ENCODE results near the gene MPP1.

DNA sequence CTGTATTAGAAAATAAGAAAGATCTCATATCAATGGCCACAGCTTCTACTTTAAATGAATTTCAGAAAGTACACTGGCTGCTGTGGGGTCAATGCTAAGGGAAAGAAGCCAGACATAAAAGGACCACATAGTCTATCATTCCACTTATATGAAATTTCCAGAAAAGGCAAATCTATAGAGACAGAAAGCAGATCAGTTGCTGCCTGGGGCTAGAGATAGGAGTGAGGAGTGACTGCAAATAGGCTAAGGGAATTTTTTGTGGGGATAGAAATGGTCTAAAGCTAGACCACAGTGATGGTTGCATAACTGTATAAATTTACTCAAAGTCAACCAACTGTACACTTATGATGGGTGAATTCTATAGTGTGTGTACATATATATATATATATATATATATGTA lies 62.7 kb downstream of the MPP1 start:
- TF ChIP-seq POLR2AphosphoS5 (IDR thresholded peaks at IDR 0.05; ENCODE audit: low read depth, low read length) (no peak), SIN3A (IDR thresholded peaks at IDR 0.05; ENCODE audit: borderline replicate concordance, insufficient read depth, low read length) (no peak), FOXP2 (optimal IDR thresholded peaks at IDR 0.05; ENCODE audit: borderline replicate concordance, extremely low read depth, extremely low read length, insufficient read depth) (no peak), TAF1 (IDR thresholded peaks at IDR 0.05; ENCODE audit: borderline replicate concordance, insufficient read depth, low read length) (no peak)
- TF ChIP-seq, protein P1, sequence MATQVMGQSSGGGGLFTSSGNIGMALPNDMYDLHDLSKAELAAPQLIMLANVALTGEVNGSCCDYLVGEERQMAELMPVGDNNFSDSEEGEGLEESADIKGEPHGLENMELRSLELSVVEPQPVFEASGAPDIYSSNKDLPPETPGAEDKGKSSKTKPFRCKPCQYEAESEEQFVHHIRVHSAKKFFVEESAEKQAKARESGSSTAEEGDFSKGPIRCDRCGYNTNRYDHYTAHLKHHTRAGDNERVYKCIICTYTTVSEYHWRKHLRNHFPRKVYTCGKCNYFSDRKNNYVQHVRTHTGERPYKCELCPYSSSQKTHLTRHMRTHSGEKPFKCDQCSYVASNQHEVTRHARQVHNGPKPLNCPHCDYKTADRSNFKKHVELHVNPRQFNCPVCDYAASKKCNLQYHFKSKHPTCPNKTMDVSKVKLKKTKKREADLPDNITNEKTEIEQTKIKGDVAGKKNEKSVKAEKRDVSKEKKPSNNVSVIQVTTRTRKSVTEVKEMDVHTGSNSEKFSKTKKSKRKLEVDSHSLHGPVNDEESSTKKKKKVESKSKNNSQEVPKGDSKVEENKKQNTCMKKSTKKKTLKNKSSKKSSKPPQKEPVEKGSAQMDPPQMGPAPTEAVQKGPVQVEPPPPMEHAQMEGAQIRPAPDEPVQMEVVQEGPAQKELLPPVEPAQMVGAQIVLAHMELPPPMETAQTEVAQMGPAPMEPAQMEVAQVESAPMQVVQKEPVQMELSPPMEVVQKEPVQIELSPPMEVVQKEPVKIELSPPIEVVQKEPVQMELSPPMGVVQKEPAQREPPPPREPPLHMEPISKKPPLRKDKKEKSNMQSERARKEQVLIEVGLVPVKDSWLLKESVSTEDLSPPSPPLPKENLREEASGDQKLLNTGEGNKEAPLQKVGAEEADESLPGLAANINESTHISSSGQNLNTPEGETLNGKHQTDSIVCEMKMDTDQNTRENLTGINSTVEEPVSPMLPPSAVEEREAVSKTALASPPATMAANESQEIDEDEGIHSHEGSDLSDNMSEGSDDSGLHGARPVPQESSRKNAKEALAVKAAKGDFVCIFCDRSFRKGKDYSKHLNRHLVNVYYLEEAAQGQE (IDR thresholded peaks at IDR 0.05; ENCODE audit: insufficient read depth in 1 of 2, low read depth in 2 of 2, low read length in 2 of 2): no peak

All from PFSK-1 (cell line).